Prostate gland (tissue), 2 donors: ENCODE data around the gene EIF4G2.
"Not testable (repeated sequence)": the region's sequence is repeated elsewhere in the genome, so short reads cannot be mapped to it uniquely, and the experiment has no call there.

Experiments used
- POLR2A ChIP-seq: fragments of 450-650 bp; IDR thresholded peaks from one replicate; pipeline ENCODE4 v1.6.1; 2016; ENCODE audit warnings: antibody characterized with exemption, mild to moderate bottlenecking
- TF ChIP-seq, protein P1 (sequence below), 4 experiments: fragments of 200-600 bp in 2 of 4; fragments of 450-650 bp in 2 of 4; sonication (generic) in 2 of 4; IDR thresholded peaks; 1 replicate in 3 of 4; 2 replicates in 1 of 4; pipeline ENCODE4 v1.5.1; 2016 to 2019; ENCODE audit warnings: antibody characterized with exemption in 4 of 4, mild to moderate bottlenecking in 2 of 4, moderate library complexity in 2 of 4

DNA sequence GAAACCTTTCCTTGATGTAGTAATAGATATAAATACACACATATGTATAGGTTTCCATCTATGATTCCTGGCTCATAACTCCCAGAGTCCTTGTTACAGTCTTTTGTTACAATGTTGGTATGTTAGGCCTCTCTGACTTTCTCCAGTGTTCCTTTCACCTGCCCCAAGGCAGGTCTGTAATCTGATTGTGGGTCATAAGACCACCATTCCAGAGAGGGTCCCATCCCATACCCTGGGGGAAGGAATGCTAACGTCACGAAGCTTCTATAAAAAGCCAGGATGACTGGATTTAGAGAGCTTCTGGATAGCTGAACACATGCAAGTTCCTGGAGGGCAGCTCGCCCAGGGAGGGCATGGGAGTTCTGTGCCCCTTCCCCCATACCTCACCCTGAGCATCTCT, 13.8 kb upstream of the EIF4G2 start:
- TF ChIP-seq, protein P1, sequence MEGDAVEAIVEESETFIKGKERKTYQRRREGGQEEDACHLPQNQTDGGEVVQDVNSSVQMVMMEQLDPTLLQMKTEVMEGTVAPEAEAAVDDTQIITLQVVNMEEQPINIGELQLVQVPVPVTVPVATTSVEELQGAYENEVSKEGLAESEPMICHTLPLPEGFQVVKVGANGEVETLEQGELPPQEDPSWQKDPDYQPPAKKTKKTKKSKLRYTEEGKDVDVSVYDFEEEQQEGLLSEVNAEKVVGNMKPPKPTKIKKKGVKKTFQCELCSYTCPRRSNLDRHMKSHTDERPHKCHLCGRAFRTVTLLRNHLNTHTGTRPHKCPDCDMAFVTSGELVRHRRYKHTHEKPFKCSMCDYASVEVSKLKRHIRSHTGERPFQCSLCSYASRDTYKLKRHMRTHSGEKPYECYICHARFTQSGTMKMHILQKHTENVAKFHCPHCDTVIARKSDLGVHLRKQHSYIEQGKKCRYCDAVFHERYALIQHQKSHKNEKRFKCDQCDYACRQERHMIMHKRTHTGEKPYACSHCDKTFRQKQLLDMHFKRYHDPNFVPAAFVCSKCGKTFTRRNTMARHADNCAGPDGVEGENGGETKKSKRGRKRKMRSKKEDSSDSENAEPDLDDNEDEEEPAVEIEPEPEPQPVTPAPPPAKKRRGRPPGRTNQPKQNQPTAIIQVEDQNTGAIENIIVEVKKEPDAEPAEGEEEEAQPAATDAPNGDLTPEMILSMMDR (IDR thresholded peaks at IDR 0.05), result not testable (repeated sequence)
- TF ChIP-seq POLR2A, result not testable (repeated sequence)
